H1 (cell line): Measurements from ENCODE around the gene DENND4A. TPM values are rescaled to one million over a fixed set of nuclear protein-coding genes. Genes with fewer than 3 reads are reported as not detected.

ENCODE experiments used
- CTCF ChIA-PET: fragments of 300-600 bp; sonication (Branson Sonifier 250); formaldehyde crosslinking; loops from one replicate; lab custom pipeline; 2021; ENCODE audit not compliant: partially characterized antibody; lab: Charles Lee
- POLR2A ChIA-PET: fragments of 300-600 bp; sonication (Branson Sonifier 250); formaldehyde crosslinking; loops from one replicate; lab custom pipeline; 2021; ENCODE audit warnings: inconsistent platforms; ENCODE audit not compliant: partially characterized antibody; lab: Charles Lee
- DNase-seq, 2 experiments: peaks; one replicate each; pipeline versions ENCODE4 v3.0.0 to v3.0.0-alpha.2; 2010 to 2022; ENCODE audit warnings: low spot score in 2 of 2, low read depth in 1 of 2, mixed read lengths in 1 of 2
- FAIRE-seq: peaks from 2 replicates; lab custom pipeline; 2011; peaks lifted over from hg19 to GRCh38; lab: Jason Lieb, UNC
- H2AFZ ChIP-seq: 2 replicates; pipeline ENCODE4 v1.8.1; 2012; ENCODE audit warnings: low read length, inconsistent platforms
- H2AK5ac ChIP-seq: 2 replicates; pipeline ENCODE4 v1.6.1; 2013; ENCODE audit warnings: low read depth, low read length
- H2BK120ac ChIP-seq: replicated peaks from 2 replicates; pipeline ENCODE3; 2013; ENCODE audit warnings: low read depth, low read length, inconsistent platforms
- H2BK12ac ChIP-seq: 2 replicates; pipeline ENCODE4 v1.6.1; 2013; ENCODE audit warnings: low read depth, low read length
- H2BK15ac ChIP-seq: 2 replicates; pipeline ENCODE4 v1.6.1; 2013; ENCODE audit warnings: low read length
- H2BK20ac ChIP-seq: 2 replicates; pipeline ENCODE4 v1.6.1; 2013; ENCODE audit warnings: low read length
- H2BK5ac ChIP-seq: 2 replicates; pipeline ENCODE4 v1.6.1; 2013; ENCODE audit warnings: low read depth, low read length
- H3K14ac ChIP-seq: 2 replicates; pipeline ENCODE4 v1.6.1; 2013; ENCODE audit warnings: inconsistent platforms; ENCODE audit not compliant: insufficient read length
- H3K18ac ChIP-seq: 2 replicates; pipeline ENCODE4 v1.6.1; 2013; ENCODE audit warnings: low read length; ENCODE audit errors: extremely low read depth
- H3K23ac ChIP-seq: 2 replicates; pipeline ENCODE4 v1.6.1; 2013; ENCODE audit warnings: inconsistent platforms; ENCODE audit not compliant: insufficient read length
- H3K23me2 ChIP-seq: 2 replicates; pipeline ENCODE4 v1.6.1; 2013; ENCODE audit warnings: low read depth, low read length
- H3K27ac ChIP-seq: 2 replicates; pipeline ENCODE4 v1.6.1; 2011; ENCODE audit warnings: low read depth, low read length, inconsistent platforms
- H3K27me3 ChIP-seq, 4 experiments: replicated peaks in 1 of 4; 1 replicate in 1 of 4; 2 replicates in 3 of 4; pipeline versions ENCODE4 v1.6.1 to v1.8.1; 2011 to 2013; ENCODE audit warnings: low read length in 3 of 4, mild to moderate bottlenecking in 3 of 4, inconsistent platforms in 2 of 4, mixed read lengths in 2 of 4, moderate library complexity in 1 of 4; ENCODE audit not compliant: control insufficient read depth in 3 of 4, insufficient read depth in 3 of 4; ENCODE audit errors: extremely low read depth in 1 of 4
- H3K36me3 ChIP-seq, 4 experiments: 2 replicates each; pipeline versions ENCODE4 v1.6.1 to v1.8.1; 2011 to 2013; ENCODE audit warnings: mild to moderate bottlenecking in 4 of 4, low read length in 3 of 4, moderate library complexity in 2 of 4, control low read depth in 1 of 4, inconsistent platforms in 1 of 4; ENCODE audit not compliant: insufficient read depth in 4 of 4, control insufficient read depth in 2 of 4
- H3K4ac ChIP-seq: replicated peaks from 2 replicates; pipeline ENCODE3; 2013; ENCODE audit warnings: low read length, low read depth, mixed read lengths, inconsistent platforms; ENCODE audit not compliant: insufficient read length
- H3K4me1 ChIP-seq, 4 experiments: replicated peaks in 1 of 4; 1 replicate in 1 of 4; 2 replicates in 3 of 4; pipeline versions ENCODE4 v1.6.1 to v1.8.1; 2011 to 2013; ENCODE audit warnings: low read length in 3 of 4, inconsistent platforms in 2 of 4, mixed read lengths in 1 of 4; ENCODE audit not compliant: insufficient read depth in 4 of 4, control insufficient read depth in 3 of 4
- H3K4me2 ChIP-seq, 2 experiments: 2 replicates each; pipeline versions ENCODE4 v1.6.1 to v1.8.1; 2011 to 2013; ENCODE audit warnings: low read depth in 2 of 2, low read length in 2 of 2, control low read depth in 1 of 2, inconsistent platforms in 1 of 2, mild to moderate bottlenecking in 1 of 2; ENCODE audit not compliant: insufficient read depth in 1 of 2
- H3K4me3 ChIP-seq, 4 experiments: fragments of 200-600, 300-600 bp in 1 of 4; sonication (generic), shearing (Covaris generic), sonication (Bioruptor Twin) in 1 of 4; 2 replicates each; pipeline versions ENCODE4 v1.5.1 to v1.8.1; 2011 to 2016; ENCODE audit warnings: low read length in 4 of 4, low read depth in 3 of 4, control low read depth in 2 of 4, inconsistent platforms in 2 of 4, mild to moderate bottlenecking in 2 of 4, mixed read lengths in 1 of 4, moderate library complexity in 1 of 4; ENCODE audit not compliant: insufficient read depth in 2 of 4; ENCODE audit errors: extremely low read depth in 1 of 4
- H3K56ac ChIP-seq: replicated peaks from 2 replicates; pipeline ENCODE3; 2013; ENCODE audit warnings: low read depth, mild to moderate bottlenecking, mixed read lengths, low read length, inconsistent platforms; ENCODE audit not compliant: insufficient read length
- H3K79me1 ChIP-seq: 2 replicates; pipeline ENCODE4 v1.6.1; 2013; ENCODE audit warnings: low read depth, low read length, control low read depth
- H3K79me2 ChIP-seq, 2 experiments: 2 replicates each; pipeline versions ENCODE4 v1.6.1 to v1.8.1; 2012 to 2013; ENCODE audit warnings: low read length in 2 of 2, mild to moderate bottlenecking in 2 of 2, inconsistent platforms in 1 of 2; ENCODE audit not compliant: insufficient read depth in 2 of 2, control insufficient read depth in 1 of 2
- H3K9ac ChIP-seq, 4 experiments: replicated peaks in 1 of 4; 1 replicate in 1 of 4; 2 replicates in 3 of 4; pipeline versions ENCODE4 v1.6.1 to v1.8.1; 2011 to 2013; ENCODE audit warnings: low read depth in 3 of 4, low read length in 3 of 4, control low read depth in 2 of 4, mild to moderate bottlenecking in 2 of 4, moderate library complexity in 2 of 4, inconsistent platforms in 1 of 4; ENCODE audit errors: extremely low read depth in 1 of 4
- H3K9me3 ChIP-seq, 2 experiments: 2 replicates each; pipeline versions ENCODE4 v1.6.1 to v1.8.1; 2012 to 2013; ENCODE audit warnings: mild to moderate bottlenecking in 2 of 2, moderate library complexity in 2 of 2, control low read depth in 1 of 2, inconsistent platforms in 1 of 2, low read depth in 1 of 2, low read length in 1 of 2, mixed read lengths in 1 of 2; ENCODE audit not compliant: insufficient read depth in 2 of 2
- H4K20me1 ChIP-seq, 2 experiments: replicated peaks in 1 of 2; 2 replicates each; pipeline versions ENCODE3 to v1.8.1; 2011 to 2013; ENCODE audit warnings: inconsistent platforms in 2 of 2, low read length in 2 of 2, mild to moderate bottlenecking in 1 of 2; ENCODE audit not compliant: insufficient read depth in 2 of 2, control insufficient read depth in 1 of 2
- H4K5ac ChIP-seq: 2 replicates; pipeline ENCODE4 v1.6.1; 2013; ENCODE audit warnings: low read length, low read depth, mixed read lengths, inconsistent platforms; ENCODE audit not compliant: insufficient read length
- H4K8ac ChIP-seq: 2 replicates; pipeline ENCODE4 v1.8.0; 2013; ENCODE audit warnings: mild to moderate bottlenecking, moderate library complexity, low read length, inconsistent platforms; ENCODE audit not compliant: insufficient read depth; ENCODE audit errors: extremely low read depth
- H4K91ac ChIP-seq: replicated peaks from 2 replicates; pipeline ENCODE3; 2013; ENCODE audit warnings: low read length, mixed read lengths, inconsistent platforms; ENCODE audit not compliant: insufficient read length
- CTBP2 ChIP-seq: IDR thresholded peaks from 2 replicates; pipeline ENCODE4 v1.7.0; 2011; ENCODE audit warnings: borderline replicate concordance, mild to moderate bottlenecking, moderate library complexity, mixed read lengths, low read length; ENCODE audit not compliant: insufficient read depth, insufficient read length
- CTCF ChIP-seq, 3 experiments: IDR thresholded peaks; 1 replicate in 2 of 3; 2 replicates in 1 of 3; pipeline versions ENCODE4 v1.5.1 to v1.6.1; 2011; ENCODE audit warnings: low read length in 3 of 3, mild to moderate bottlenecking in 3 of 3, inconsistent platforms in 2 of 3, low read depth in 1 of 3, moderate library complexity in 1 of 3; ENCODE audit not compliant: insufficient read depth in 1 of 3; ENCODE audit errors: control extremely low read depth in 1 of 3
- GTF2F1 ChIP-seq: IDR thresholded peaks from 2 replicates; pipeline ENCODE4 v1.6.1; 2012; ENCODE audit warnings: low read depth, low read length, improper control_type of control experiment, borderline replicate concordance
- PHF8 ChIP-seq: fragments of 200-600 bp; sonication (generic); conservative IDR thresholded peaks from 2 replicates; pipeline ENCODE4 v1.7.1; 2012; ENCODE audit warnings: low read depth, mild to moderate bottlenecking, inconsistent platforms, low read length, moderate library complexity
- RFX5 ChIP-seq: IDR thresholded peaks from 2 replicates; pipeline ENCODE4 v1.6.1; 2011; ENCODE audit warnings: low read depth, low read length, improper control_type of control experiment, borderline replicate concordance
- SIX5 ChIP-seq: IDR thresholded peaks from 2 replicates; pipeline ENCODE4 v1.6.1; 2011; ENCODE audit warnings: mild to moderate bottlenecking, low read depth, low read length
- SUZ12 ChIP-seq: fragments of 200-600 bp; sonication (generic); IDR thresholded peaks from 2 replicates; pipeline ENCODE4 v1.6.1; 2012; ENCODE audit warnings: mild to moderate bottlenecking, inconsistent platforms, low read length, moderate library complexity, mixed read lengths
- USF2 ChIP-seq: IDR thresholded peaks from 2 replicates; pipeline ENCODE4 v1.6.1; 2011; ENCODE audit warnings: low read length, improper control_type of control experiment
- WGBS, 2 experiments: shearing (Covaris generic) in 1 of 2; methylation state at CpG; one replicate each; pipeline versions ENCODE4 v1.1.6 to v1.1.7; 2013 to 2015; ENCODE audit warnings: low lambda C conversion rate in 2 of 2, mixed read lengths in 2 of 2, inconsistent platforms in 1 of 2, low coverage in 1 of 2, missing lambda C conversion rate in 1 of 2; ENCODE audit not compliant: insufficient replicate concordance in 2 of 2, insufficient coverage in 1 of 2, insufficient read length in 1 of 2; ENCODE audit errors: extremely low coverage in 1 of 2, missing lambda C conversion rate in 1 of 2; 5-methylcytosine and 5-hydroxymethylcytosine counted together
- polyA plus RNA-seq, 7 experiments: library from polyadenylated mRNA; depleted of rRNA in 3 of 7; stranded (reverse) in 5 of 7; unstranded in 2 of 7; fragments of >200 nt in 5 of 7; fragments of 200-250 nt in 2 of 7; gene quantifications; 1 replicate in 5 of 7; 2 replicates in 1 of 7; 4 replicates in 1 of 7; pipeline versions ENCODE4 v1.2.1 to v1.2.3, GENCODE V29; 2011 to 2013; ENCODE audit warnings: missing spikeins in 2 of 7, mixed read lengths in 2 of 7
- total RNA-seq: library from RNA; stranded (reverse); fragmentation: NEBNext Ultra II Directional; extraction: Animal tissue kit (Norgen Biotek cat#: 25700); gene quantifications from 2 replicates; pipeline ENCODE4 v1.2.1, GENCODE V29; 2021

DENND4A gene
- total and polyA plus RNA-seq, 2 of the 8 experiments (the other 6 are each of a cell fraction or from before 2014, with no cell fraction given): 1.3 to 4.7 TPM

- no peak overlapping the region for H2BK5ac ChIP-seq
- no peaks in the 10 kb centered on the region for H4K20me1 ChIP-seq
- ChIA-PET POLR2A (no interaction called here), CTCF (interaction anchor here (8.7 kb wide), 1 partner anchor 14 kb away, joined by 81 read pairs; no protein-coding TSS in a partner anchor)
- no peak overlapping the region for H2BK12ac ChIP-seq
- H3K9ac ChIP-seq: no peak overlapping the region
- WGBS, 2 experiments: 86% methylated on average over 5 of the region's 5 CpGs; no CpG with 5 or more reads in 1 of the 2 experiments
- no peaks in the 10 kb centered on the region for H3K23me2 ChIP-seq
- H2BK15ac ChIP-seq: no peak overlapping the region
- no peak overlapping the region for H2AK5ac ChIP-seq
- no peak overlapping the region for H3K4me2 ChIP-seq
- H3K4me3 ChIP-seq: no peak overlapping the region
- no peak overlapping the region for H4K5ac ChIP-seq
- H3K27me3 ChIP-seq: no peaks in the 10 kb centered on the region
- no peak overlapping the region for H4K8ac ChIP-seq
- no peaks in the 10 kb centered on the region for H3K79me1 ChIP-seq
- H2BK20ac ChIP-seq: no peak overlapping the region
- H2BK120ac ChIP-seq: no peak overlapping the region
- H3K23ac ChIP-seq: no peak overlapping the region
- H3K18ac ChIP-seq: no peak overlapping the region
- no peak overlapping the region for H3K27ac ChIP-seq
- no peaks in the 10 kb centered on the region for H3K9me3 ChIP-seq
- H3K4ac ChIP-seq: no peak overlapping the region
- no peak overlapping the region for H4K91ac ChIP-seq
- H3K14ac ChIP-seq: no peak overlapping the region
- no peak for DNase-seq
- H2AFZ ChIP-seq: no peak overlapping the region
- no peak for FAIRE-seq
- no peak overlapping the region for H3K56ac ChIP-seq
- no peaks in the 10 kb centered on the region for H3K36me3 ChIP-seq
- no peaks in the 10 kb centered on the region; a peak in 1 of 7 replicates for H3K4me1 ChIP-seq
- no peaks in the 10 kb centered on the region for H3K79me2 ChIP-seq
- TF ChIP-seq SUZ12 (no peak), SIX5 (no peak), CTBP2 (no peak), PHF8 (no peak), USF2 (no peak), GTF2F1 (no peak), CTCF (IDR thresholded peaks at IDR 0.05; ENCODE audit: control extremely low read depth in 1 of 3, insufficient read depth in 1 of 3, low read depth in 1 of 3, low read length in 3 of 3) (no peak), RFX5 (no peak)
Measured at GRCh38 chr15:65653801-65654521, 138.1 kb downstream of the DENND4A start.
